ENCODE data around the gene FLII. TPM values are rescaled to one million over a fixed set of nuclear protein-coding genes. Genes with fewer than 3 reads are reported as not detected.

FLII gene
- total RNA-seq, 4 donors from 2014 or later = 365 to 919 (median 428) TPM

GRCh38 chr17:18241229-18241871 lies 17.2 kb downstream of the FLII start:
- Histone ChIP-seq H3K4me1 (peaks cover 0 to under 1% (median 0%) of the 10 kb centered on the region in 4 donors), H3K27me3 (no peaks in the 10 kb centered on the region), H3K4me3 (no peak overlapping the region), H3K36me3 (peaks cover 0 to 17% (median 9%) of the 10 kb centered on the region in 4 donors), H3K27ac (no peak overlapping the region), H3K9me3 (no peaks in the 10 kb centered on the region)
- no peak for DNase-seq
- TF ChIP-seq POLR2AphosphoS5 (IDR thresholded peaks at IDR 0.05) (no peak), EP300 (IDR thresholded peaks at IDR 0.05; ENCODE audit: low read depth) (no peak), CTCF (IDR thresholded peaks at IDR 0.05) (no peak), POLR2A (IDR thresholded peaks at IDR 0.05) (no peak)
- intact Hi-C loops (cut with DNase I; ENCODE audit: low total_unique reads) (no loop called here), in situ Hi-C loops (cut with MboI; ENCODE audit: low pct_ligation_motif_present in 1 of 4, low pct_unique_long_range_greater_than_20kb in 1 of 4, low sequenced_read_pairs in 3 of 4) (no loop called here)
- 91% methylated on average over 28 of the region's 28 CpGs; no CpG with 5 or more reads in 1 of the 2 donors for WGBS, 2 donors (ENCODE audit: low coverage in 1 of 2)

GRCh38 chr17:18240449-18240848 lies 18.1 kb downstream of the FLII start:
- intact Hi-C loops (cut with DNase I; ENCODE audit: low total_unique reads) (no loop called here), in situ Hi-C loops (cut with MboI; ENCODE audit: low pct_ligation_motif_present in 1 of 4, low pct_unique_long_range_greater_than_20kb in 1 of 4, low sequenced_read_pairs in 3 of 4) (no loop called here)
- Histone ChIP-seq H3K27ac (no peak overlapping the region), H3K4me1 (no peaks in the 10 kb centered on the region), H3K36me3 (peaks cover 0 to 8% (median 4%) of the 10 kb centered on the region in 4 donors), H3K4me3 (no peak overlapping the region), H3K27me3 (no peaks in the 10 kb centered on the region), H3K9me3 (no peaks in the 10 kb centered on the region)
- DNase-seq = no peak
- WGBS, 2 donors (ENCODE audit: low coverage in 1 of 2) = 75% methylated on average over 4 of the region's 19 CpGs; no CpG with 5 or more reads in 1 of the 2 donors
- TF ChIP-seq EP300 (IDR thresholded peaks at IDR 0.05; ENCODE audit: low read depth) (no peak), CTCF (IDR thresholded peaks at IDR 0.05) (no peak), POLR2AphosphoS5 (IDR thresholded peaks at IDR 0.05) (no peak), POLR2A (IDR thresholded peaks at IDR 0.05) (no peak)

GRCh38 chr17:18238299-18238698 lies 20.2 kb downstream of the FLII start:
- Histone ChIP-seq H3K9me3 (no peaks in the 10 kb centered on the region), H3K27ac (no peak overlapping the region), H3K36me3 (no peaks in the 10 kb centered on the region), H3K27me3 (no peaks in the 10 kb centered on the region), H3K4me1 (no peaks in the 10 kb centered on the region), H3K4me3 (no peak overlapping the region)
- no peak for DNase-seq
- intact Hi-C loops (cut with DNase I; ENCODE audit: low total_unique reads) (no loop called here), in situ Hi-C loops (cut with MboI; ENCODE audit: low pct_ligation_motif_present in 1 of 4, low pct_unique_long_range_greater_than_20kb in 1 of 4, low sequenced_read_pairs in 3 of 4) (no loop called here)
- TF ChIP-seq POLR2AphosphoS5 (IDR thresholded peaks at IDR 0.05) = no peak
- TF ChIP-seq EP300 (IDR thresholded peaks at IDR 0.05; ENCODE audit: low read depth) = no peak
- TF ChIP-seq POLR2A (IDR thresholded peaks at IDR 0.05) = no peak
- no peak for TF ChIP-seq CTCF (IDR thresholded peaks at IDR 0.05)
- 88% methylated on average over 18 of the region's 18 CpGs; no CpG with 5 or more reads in 1 of the 2 donors for WGBS, 2 donors (ENCODE audit: low coverage in 1 of 2)

GRCh38 chr17:18237461-18237860 lies 21.1 kb downstream of the FLII start:
- H3K9me3 ChIP-seq = no peaks in the 10 kb centered on the region
- no peak for TF ChIP-seq CTCF (IDR thresholded peaks at IDR 0.05)
- no peak for TF ChIP-seq EP300 (IDR thresholded peaks at IDR 0.05; ENCODE audit: low read depth)
- TF ChIP-seq POLR2AphosphoS5 (IDR thresholded peaks at IDR 0.05) = no peak
- TF ChIP-seq POLR2A (IDR thresholded peaks at IDR 0.05) = no peak
- intact Hi-C loops (cut with DNase I; ENCODE audit: low total_unique reads) (no loop called here), in situ Hi-C loops (cut with MboI; ENCODE audit: low pct_ligation_motif_present in 1 of 4, low pct_unique_long_range_greater_than_20kb in 1 of 4, low sequenced_read_pairs in 3 of 4) (no loop called here)
- 95% methylated on average over 18 of the region's 20 CpGs; no CpG with 5 or more reads in 1 of the 2 donors for WGBS, 2 donors (ENCODE audit: low coverage in 1 of 2)
- no peak for DNase-seq
- H3K4me1 ChIP-seq = no peaks in the 10 kb centered on the region
- no peaks in the 10 kb centered on the region for H3K36me3 ChIP-seq
- no peaks in the 10 kb centered on the region for H3K27me3 ChIP-seq
- H3K27ac ChIP-seq = no peak overlapping the region
- no peak overlapping the region for H3K4me3 ChIP-seq

All from transverse colon (tissue), 4 donors.